Body of pancreas (tissue), 4 donors: ENCODE data around the gene PNMA8B. TPM values are rescaled to one million over a fixed set of nuclear protein-coding genes. Genes with fewer than 3 reads are reported as not detected.

ENCODE experiments used
- ATAC-seq: fragments of 150-250 bp; one replicate; pipeline ENCODE4 v1.9.1; 2016
- DNase-seq, 4 donors: peaks; one replicate each; pipeline ENCODE4 v3.0.0-alpha.2; 2019
- H3K27ac ChIP-seq, 4 donors: fragments of 200-600 bp; sonication (generic); 1 replicate in 3 of 4; 2 replicates in 1 of 4; pipeline versions ENCODE4 v1.5.1 to v1.6.1; 2016 to 2019; ENCODE audit warnings: mild to moderate bottlenecking in 1 of 4, mixed read lengths in 1 of 4, moderate library complexity in 1 of 4
- H3K27me3 ChIP-seq, 2 donors: fragments of 200-600 bp; sonication (generic); one replicate each; pipeline ENCODE4 v1.6.0; 2016; ENCODE audit warnings: mild to moderate bottlenecking in 1 of 2
- H3K36me3 ChIP-seq, 2 donors: fragments of 200-600 bp; sonication (generic); replicated peaks in 1 of 2; 2 replicates each; pipeline ENCODE4 v1.5.1; 2016; ENCODE audit warnings: low read depth in 2 of 2; ENCODE audit not compliant: insufficient read depth in 1 of 2
- H3K4me1 ChIP-seq: fragments of 200-600 bp; sonication (generic); one replicate; pipeline ENCODE4 v1.6.0; 2016
- H3K4me3 ChIP-seq, 2 donors: fragments of 200-600 bp; sonication (generic); 1 replicate in 1 of 2; 2 replicates in 1 of 2; pipeline ENCODE4 v1.5.1; 2016 to 2019
- H3K9me3 ChIP-seq, 3 donors: fragments of 200-600 bp; sonication (generic); 1 replicate in 2 of 3; 2 replicates in 1 of 3; pipeline ENCODE4 v1.5.1; 2016
- CTCF ChIP-seq, 7 experiments: fragments of 450-650 bp in 4 of 7; fragments of 200-600 bp in 3 of 7; sonication (generic) in 3 of 7; IDR thresholded peaks; one replicate each; pipeline ENCODE4 v1.5.1; 2016 to 2019; ENCODE audit warnings: antibody characterized with exemption in 7 of 7
- POLR2A ChIP-seq, 3 donors: fragments of 450-650 bp; IDR thresholded peaks; one replicate each; pipeline ENCODE4 v1.6.1; 2016; ENCODE audit warnings: antibody characterized with exemption in 3 of 3, mild to moderate bottlenecking in 2 of 3
- WGBS, 2 donors: methylation state at CpG; one replicate each; pipeline ENCODE4 v1.1.5; 2017; 5-methylcytosine and 5-hydroxymethylcytosine counted together
- intact Hi-C: fragments of 100-400 bp; cut with DNase I; formaldehyde crosslinking; loops from one replicate; pipeline ENCODE4 v1.15.1; 2023
- total RNA-seq, 2 donors: library from RNA; depleted of rRNA; stranded (reverse); fragments of >200 nt; gene quantifications; one replicate each; pipeline ENCODE4 v1.1.0, GENCODE V29; 2016

PNMA8B gene
- total RNA-seq, 2 donors from 2014 or later: 2.1 to 2.6 TPM

GRCh38 chr19:46536391-46536790 lies 40.7 kb upstream of the PNMA8B start:
- no peaks in the 10 kb centered on the region for H3K36me3 ChIP-seq
- no peaks in the 10 kb centered on the region for H3K4me1 ChIP-seq
- WGBS, 2 donors: 73 to 87% methylated on average over 6 to 7 of the region's 7 CpGs
- TF ChIP-seq CTCF (IDR thresholded peaks at IDR 0.05) (no peak), POLR2A (IDR thresholded peaks at IDR 0.05) (no peak)
- DNase-seq (no peak), ATAC-seq (no peak)
- H3K27me3 ChIP-seq: no peaks in the 10 kb centered on the region
- no peak overlapping the region for H3K4me3 ChIP-seq
- intact Hi-C loops: no loop called here
- no peak overlapping the region for H3K27ac ChIP-seq
- no peaks in the 10 kb centered on the region for H3K9me3 ChIP-seq

- H3K9me3 ChIP-seq: no peaks in the 10 kb centered on the region
- no peak overlapping the region for H3K4me3 ChIP-seq
- peaks cover 0 to 5% of the 10 kb centered on the region in 2 donors for H3K27me3 ChIP-seq
- no peak for DNase-seq
- intact Hi-C loops: no loop called here
- H3K36me3 ChIP-seq: no peaks in the 10 kb centered on the region
- H3K27ac ChIP-seq: no peak overlapping the region
- no peak for ATAC-seq
- WGBS, 2 donors: 62 to 63% methylated on average over 3 to 9 of the region's 16 CpGs
- TF ChIP-seq POLR2A (IDR thresholded peaks at IDR 0.05) (no peak), CTCF (IDR thresholded peaks at IDR 0.05) (no peak)
- peaks cover 5% of the 10 kb centered on the region for H3K4me1 ChIP-seq
Measured at GRCh38 chr19:46533621-46534081, 38.0 kb upstream of the PNMA8B start.

- intact Hi-C loops: no loop called here
- ATAC-seq (no peak), DNase-seq (no peak)
- no peaks in the 10 kb centered on the region for H3K36me3 ChIP-seq
- H3K4me3 ChIP-seq: no peak overlapping the region
- WGBS, 2 donors: 33 to 55% methylated on average over 3 to 12 of the region's 12 CpGs
- H3K9me3 ChIP-seq: no peaks in the 10 kb centered on the region
- no peak overlapping the region for H3K27ac ChIP-seq
- TF ChIP-seq POLR2A (IDR thresholded peaks at IDR 0.05) (no peak), CTCF (IDR thresholded peaks at IDR 0.05) (no peak)
- H3K27me3 ChIP-seq: peaks cover 0 to 5% of the 10 kb centered on the region in 2 donors
- peaks cover 5% of the 10 kb centered on the region for H3K4me1 ChIP-seq
Measured at GRCh38 chr19:46533078-46533620, 37.5 kb upstream of the PNMA8B start.

- DNase-seq: no peak
- TF ChIP-seq POLR2A (IDR thresholded peaks at IDR 0.05) (no peak), CTCF (IDR thresholded peaks at IDR 0.05) (no peak)
- H3K36me3 ChIP-seq: no peaks in the 10 kb centered on the region
- no peak for ATAC-seq
- H3K9me3 ChIP-seq: no peaks in the 10 kb centered on the region
- H3K4me3 ChIP-seq: no peak overlapping the region
- peaks cover 5% of the 10 kb centered on the region for H3K4me1 ChIP-seq
- intact Hi-C loops: no loop called here
- 25 to 83% methylated on average over 1 of the region's 1 CpG for whole genome bisulfite sequencing, 2 donors
- no peak overlapping the region for H3K27ac ChIP-seq
- H3K27me3 ChIP-seq: peaks cover 0 to 5% of the 10 kb centered on the region in 2 donors
Measured at GRCh38 chr19:46530636-46531035, 35.0 kb upstream of the PNMA8B start.
